Body of pancreas (tissue), 4 donors: Measurements from ENCODE around the gene PLCB3.

Experiments
- POLR2A ChIP-seq, 3 donors: fragments of 450-650 bp; IDR thresholded peaks; one replicate each; pipeline ENCODE4 v1.6.1; 2016; ENCODE audit warnings: antibody characterized with exemption in 3 of 3, mild to moderate bottlenecking in 2 of 3
- TF ChIP-seq, protein P1 (sequence below), 7 experiments: fragments of 450-650 bp in 4 of 7; fragments of 200-600 bp in 3 of 7; sonication (generic) in 3 of 7; IDR thresholded peaks; one replicate each; pipeline ENCODE4 v1.5.1; 2016 to 2019; ENCODE audit warnings: antibody characterized with exemption in 7 of 7

DNA sequence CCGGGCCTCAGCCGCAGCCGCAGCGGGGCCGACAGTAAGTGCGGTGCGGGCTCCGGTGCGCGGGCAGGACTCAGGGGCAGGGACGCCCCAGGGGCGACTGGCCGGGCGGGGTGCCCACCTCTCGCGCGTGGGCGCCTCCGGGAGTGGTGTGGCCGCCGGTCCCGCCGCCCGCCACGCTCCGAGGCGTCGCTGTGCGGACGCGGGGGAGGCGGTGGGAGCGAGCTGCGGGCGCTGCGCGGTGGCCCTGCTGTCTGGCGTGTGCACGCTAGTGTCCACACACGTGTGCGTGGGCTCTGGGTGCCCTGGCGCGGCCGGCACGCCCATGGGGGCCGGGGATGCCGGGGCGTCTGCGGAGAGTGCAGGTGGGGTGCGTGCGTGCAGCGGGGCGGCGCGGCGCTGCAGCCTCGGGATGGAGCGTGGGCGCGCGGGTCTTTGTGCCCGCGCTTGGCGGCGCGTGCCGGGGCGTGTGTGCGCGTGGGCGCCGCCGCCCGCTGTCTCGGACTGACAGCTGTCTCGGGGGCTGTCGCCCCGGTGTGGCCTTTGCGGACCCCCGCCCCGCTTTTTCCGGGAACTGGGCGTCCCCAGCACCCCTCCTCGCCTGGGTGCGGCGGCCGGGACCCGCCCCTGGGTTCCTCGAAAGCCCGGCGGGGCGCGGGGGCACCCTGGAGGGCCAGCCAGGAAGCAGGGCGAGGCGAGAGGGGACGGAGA lies 40.6 kb downstream of the PLCB3 start:
- no peak for TF ChIP-seq POLR2A (IDR thresholded peaks at IDR 0.05)
- TF ChIP-seq, protein P1, sequence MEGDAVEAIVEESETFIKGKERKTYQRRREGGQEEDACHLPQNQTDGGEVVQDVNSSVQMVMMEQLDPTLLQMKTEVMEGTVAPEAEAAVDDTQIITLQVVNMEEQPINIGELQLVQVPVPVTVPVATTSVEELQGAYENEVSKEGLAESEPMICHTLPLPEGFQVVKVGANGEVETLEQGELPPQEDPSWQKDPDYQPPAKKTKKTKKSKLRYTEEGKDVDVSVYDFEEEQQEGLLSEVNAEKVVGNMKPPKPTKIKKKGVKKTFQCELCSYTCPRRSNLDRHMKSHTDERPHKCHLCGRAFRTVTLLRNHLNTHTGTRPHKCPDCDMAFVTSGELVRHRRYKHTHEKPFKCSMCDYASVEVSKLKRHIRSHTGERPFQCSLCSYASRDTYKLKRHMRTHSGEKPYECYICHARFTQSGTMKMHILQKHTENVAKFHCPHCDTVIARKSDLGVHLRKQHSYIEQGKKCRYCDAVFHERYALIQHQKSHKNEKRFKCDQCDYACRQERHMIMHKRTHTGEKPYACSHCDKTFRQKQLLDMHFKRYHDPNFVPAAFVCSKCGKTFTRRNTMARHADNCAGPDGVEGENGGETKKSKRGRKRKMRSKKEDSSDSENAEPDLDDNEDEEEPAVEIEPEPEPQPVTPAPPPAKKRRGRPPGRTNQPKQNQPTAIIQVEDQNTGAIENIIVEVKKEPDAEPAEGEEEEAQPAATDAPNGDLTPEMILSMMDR (IDR thresholded peaks at IDR 0.05), result no peak
